DND-41 (cell line): Measurements from ENCODE around the gene LCORL.
"Not testable (repeated sequence)": the region's sequence is repeated elsewhere in the genome, so short reads cannot be mapped to it uniquely, and the experiment has no call there.

Experiments used
- ATAC-seq: fragments of 200-7000 bp; cut with Tn5 transposase; 3 replicates; pipeline ENCODE4 v1.9.1; 2021; ENCODE audit warnings: low read depth; ENCODE audit not compliant: insufficient read depth
- DNase-seq: peaks from one replicate; pipeline ENCODE4 v3.0.0-alpha.2; 2020
- H2AFZ ChIP-seq: 2 replicates; pipeline ENCODE4 v1.6.0; 2012; ENCODE audit warnings: low read depth, low read length
- H3K27ac ChIP-seq: 2 replicates; pipeline ENCODE4 v1.5.1; 2012; ENCODE audit warnings: low read length, inconsistent platforms
- H3K27me3 ChIP-seq: fragments of 200-600 bp; sonication (generic); 2 replicates; pipeline ENCODE4 v1.6.0; 2012; ENCODE audit warnings: low read length, mild to moderate bottlenecking, inconsistent platforms; ENCODE audit not compliant: insufficient read depth, poor library complexity
- H3K36me3 ChIP-seq: 2 replicates; pipeline ENCODE4 v1.5.1; 2012; ENCODE audit warnings: low read length, inconsistent platforms; ENCODE audit not compliant: insufficient read depth
- H3K4me1 ChIP-seq: 2 replicates; pipeline ENCODE4 v1.5.1; 2012; ENCODE audit warnings: mild to moderate bottlenecking, low read length; ENCODE audit not compliant: insufficient read depth
- H3K4me2 ChIP-seq: 2 replicates; pipeline ENCODE4 v1.6.0; 2012; ENCODE audit warnings: mild to moderate bottlenecking, moderate library complexity, low read length, inconsistent platforms; ENCODE audit not compliant: insufficient read depth
- H3K4me3 ChIP-seq, 2 experiments: fragments of 200-600 bp in 1 of 2; shearing (Covaris generic) in 1 of 2; 2 replicates each; pipeline ENCODE4 v1.5.1; 2012 to 2016; ENCODE audit warnings: inconsistent platforms in 2 of 2, low read length in 2 of 2, mild to moderate bottlenecking in 2 of 2, low read depth in 1 of 2, moderate library complexity in 1 of 2
- H3K79me2 ChIP-seq: 2 replicates; pipeline ENCODE4 v1.6.0; 2012; ENCODE audit warnings: low read length, inconsistent platforms; ENCODE audit not compliant: insufficient read depth
- H3K9ac ChIP-seq: 2 replicates; pipeline ENCODE4 v1.6.0; 2012; ENCODE audit warnings: low read depth, mild to moderate bottlenecking, inconsistent platforms, low read length, moderate library complexity
- H3K9me3 ChIP-seq: 2 replicates; pipeline ENCODE4 v1.5.1; 2012; ENCODE audit warnings: low read length, moderate library complexity, mild to moderate bottlenecking, inconsistent platforms; ENCODE audit not compliant: insufficient read depth, severe bottlenecking
- H4K20me1 ChIP-seq: 2 replicates; pipeline ENCODE4 v1.6.0; 2012; ENCODE audit warnings: low read length; ENCODE audit not compliant: insufficient read depth
- CTCF ChIP-seq: IDR thresholded peaks from 2 replicates; pipeline ENCODE4 v1.5.1; 2012; ENCODE audit warnings: borderline replicate concordance, low read length, moderate library complexity, mild to moderate bottlenecking; ENCODE audit not compliant: poor library complexity, severe bottlenecking; ENCODE audit errors: extremely low read depth
- EZH2 ChIP-seq: IDR thresholded peaks from 3 replicates; pipeline ENCODE4 v1.6.1; 2012; ENCODE audit warnings: borderline replicate concordance, low read depth, mild to moderate bottlenecking, moderate library complexity, low read length, inconsistent platforms; ENCODE audit not compliant: severe bottlenecking

The LCORL gene

GRCh38 chr4:17867276-17867675 is 154.3 kb downstream of the LCORL start:
- H3K4me3 ChIP-seq: no peak overlapping the region
- no peaks in the 10 kb centered on the region for H3K27me3 ChIP-seq
- ATAC-seq (no peak), DNase-seq (no peak)
- H3K9ac ChIP-seq: no peak overlapping the region
- H3K27ac ChIP-seq: no peak overlapping the region
- no peak overlapping the region for H3K4me2 ChIP-seq
- no peak for TF ChIP-seq EZH2
- TF ChIP-seq CTCF: no peak
- H3K36me3 ChIP-seq: peaks cover 5% of the 10 kb centered on the region; the same call in 1 of the 2 replicates
- no peaks in the 10 kb centered on the region for H3K9me3 ChIP-seq
- no peak overlapping the region for H2AFZ ChIP-seq
- no peaks in the 10 kb centered on the region for H3K79me2 ChIP-seq
- H3K4me1 ChIP-seq: no peaks in the 10 kb centered on the region
- no peaks in the 10 kb centered on the region for H4K20me1 ChIP-seq

- Histone ChIP-seq H3K79me2 (no peaks in the 10 kb centered on the region), H3K4me2 (no peak overlapping the region), H2AFZ (no peak overlapping the region), H4K20me1 (no peaks in the 10 kb centered on the region), H3K27ac (no peak overlapping the region), H3K9me3 (peaks cover 2% of the 10 kb centered on the region), H3K27me3 (no peaks in the 10 kb centered on the region), H3K9ac (no peak overlapping the region), H3K4me1 (no peaks in the 10 kb centered on the region), H3K4me3 (no peak overlapping the region), H3K36me3 (peaks cover 7% of the 10 kb centered on the region; the same call in 1 of the 2 replicates)
- no peak for TF ChIP-seq CTCF
- no peak for TF ChIP-seq EZH2
- DNase-seq (no peak), ATAC-seq (no peak)
Measured at GRCh38 chr4:17866810-17867209, 154.7 kb downstream of the LCORL start.

GRCh38 chr4:17865866-17866363 is 155.6 kb downstream of the LCORL start:
- ATAC-seq (no peak), DNase-seq (no peak)
- no peak overlapping the region for H2AFZ ChIP-seq
- no peaks in the 10 kb centered on the region for H4K20me1 ChIP-seq
- H3K9ac ChIP-seq: no peak overlapping the region
- no peak overlapping the region for H3K4me3 ChIP-seq
- no peaks in the 10 kb centered on the region for H3K4me1 ChIP-seq
- TF ChIP-seq EZH2 (no peak), CTCF (no peak)
- peaks cover 2% of the 10 kb centered on the region for H3K9me3 ChIP-seq
- no peak overlapping the region for H3K4me2 ChIP-seq
- no peaks in the 10 kb centered on the region for H3K79me2 ChIP-seq
- peaks cover 7% of the 10 kb centered on the region; the same call in 1 of the 2 replicates for H3K36me3 ChIP-seq
- no peak overlapping the region for H3K27ac ChIP-seq
- H3K27me3 ChIP-seq: no peaks in the 10 kb centered on the region

GRCh38 chr4:17861906-17862305 is 159.6 kb downstream of the LCORL start:
- H3K79me2 ChIP-seq, H2AFZ ChIP-seq, H4K20me1 ChIP-seq, H3K36me3 ChIP-seq, H3K9me3 ChIP-seq, H3K27me3 ChIP-seq, H3K27ac ChIP-seq, ATAC-seq, DNase-seq, H3K9ac ChIP-seq, H3K4me3 ChIP-seq, H3K4me2 ChIP-seq, H3K4me1 ChIP-seq: not testable (repeated sequence)
